ENCODE data around the gene BTNL8.

GRCh38 chr5:180970875-180971274 is 71.9 kb downstream of the BTNL8 start:
- no peak for TF ChIP-seq POLR2AphosphoS5 (IDR thresholded peaks at IDR 0.05)
- TF ChIP-seq, protein P1, sequence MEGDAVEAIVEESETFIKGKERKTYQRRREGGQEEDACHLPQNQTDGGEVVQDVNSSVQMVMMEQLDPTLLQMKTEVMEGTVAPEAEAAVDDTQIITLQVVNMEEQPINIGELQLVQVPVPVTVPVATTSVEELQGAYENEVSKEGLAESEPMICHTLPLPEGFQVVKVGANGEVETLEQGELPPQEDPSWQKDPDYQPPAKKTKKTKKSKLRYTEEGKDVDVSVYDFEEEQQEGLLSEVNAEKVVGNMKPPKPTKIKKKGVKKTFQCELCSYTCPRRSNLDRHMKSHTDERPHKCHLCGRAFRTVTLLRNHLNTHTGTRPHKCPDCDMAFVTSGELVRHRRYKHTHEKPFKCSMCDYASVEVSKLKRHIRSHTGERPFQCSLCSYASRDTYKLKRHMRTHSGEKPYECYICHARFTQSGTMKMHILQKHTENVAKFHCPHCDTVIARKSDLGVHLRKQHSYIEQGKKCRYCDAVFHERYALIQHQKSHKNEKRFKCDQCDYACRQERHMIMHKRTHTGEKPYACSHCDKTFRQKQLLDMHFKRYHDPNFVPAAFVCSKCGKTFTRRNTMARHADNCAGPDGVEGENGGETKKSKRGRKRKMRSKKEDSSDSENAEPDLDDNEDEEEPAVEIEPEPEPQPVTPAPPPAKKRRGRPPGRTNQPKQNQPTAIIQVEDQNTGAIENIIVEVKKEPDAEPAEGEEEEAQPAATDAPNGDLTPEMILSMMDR (IDR thresholded peaks at IDR 0.05): no peak
